A673 (cell line): ENCODE measurements around the gene GPR17.
A peak's percentile ranks its signal among the peaks of the same experiment; 100 is the strongest.

Source experiments
- CTCF ChIP-seq: fragments of 300-800, 200-600 bp; sonication (generic); conservative IDR thresholded peaks from 2 replicates; pipeline ENCODE4 v1.5.1; 2017; ENCODE audit warnings: low read depth, mild to moderate bottlenecking, antibody characterized with exemption, low read length, moderate library complexity, mixed read lengths
- EZH2 ChIP-seq: fragments of 200-600 bp; sonication (generic); IDR thresholded peaks from 2 replicates; pipeline ENCODE4 v1.6.1; 2017; ENCODE audit warnings: borderline replicate concordance, low read depth, mild to moderate bottlenecking, mixed read lengths, antibody characterized with exemption, low read length; ENCODE audit not compliant: poor library complexity, severe bottlenecking

- TF ChIP-seq CTCF (peak; percentile 34; the same call in 1 of the 2 replicates), EZH2 (no peak)
Measured at GRCh38 chr2:127640082-127641072, 5.6 kb upstream of the GPR17 start.
